ENCODE results near the gene CCDC85B. TPM values are rescaled to one million over a fixed set of nuclear protein-coding genes. Genes with fewer than 3 reads are reported as not detected.

CCDC85B gene
- total and polyA plus RNA-seq, 4 donors: 4.3 to 12.6 (median 6.9) TPM

- Histone ChIP-seq H3K27me3 (ENCODE audit: control insufficient read depth in 4 of 4, insufficient read depth in 4 of 4, low read length in 3 of 4) (no peaks in the 10 kb centered on the region), H3K9ac (ENCODE audit: low read depth in 1 of 2, low read length in 2 of 2) (no peak overlapping the region), H3K4me1 (ENCODE audit: control insufficient read depth in 4 of 4, insufficient read depth in 4 of 4, low read length in 3 of 4) (peaks cover 0 to 10% (median 1%) of the 10 kb centered on the region in 4 donors), H3K27ac (ENCODE audit: low read depth in 1 of 2, low read length in 2 of 2) (no peak overlapping the region), H3K9me3 (ENCODE audit: control insufficient read depth in 4 of 4, low read length in 3 of 4) (no peaks in the 10 kb centered on the region), H3K4me3 (ENCODE audit: low read depth in 1 of 3, low read length in 3 of 3) (no peak overlapping the region), H3K36me3 (ENCODE audit: control insufficient read depth in 4 of 4, insufficient read depth in 3 of 4, low read depth in 1 of 4, low read length in 3 of 4) (peaks cover 16 to 42% (median 21%) of the 10 kb centered on the region in 4 donors)
- 78% methylated on average over 29 of the region's 29 CpGs for WGBS
- DNase-seq (ENCODE audit: low spot score): no peak
- TF ChIP-seq NR2F2 (IDR thresholded peaks at IDR 0.05) (no peak), FOXA1 (IDR thresholded peaks at IDR 0.05) (no peak), EGR1 (IDR thresholded peaks at IDR 0.05; ENCODE audit: low read depth in 2 of 2) (no peak), TAF1 (conservative IDR thresholded peaks at IDR 0.05) (no peak), RAD21 (IDR thresholded peaks at IDR 0.05) (no peak), HNF4A (conservative IDR thresholded peaks at IDR 0.05) (no peak), SP1 (IDR thresholded peaks at IDR 0.05) (no peak), FOXA2 (IDR thresholded peaks at IDR 0.05) (no peak), ZBTB33 (IDR thresholded peaks at IDR 0.05) (no peak)
These were observed 23.0 kb upstream of the CCDC85B start for GRCh38 chr11:65867284-65868071.

GRCh38 chr11:65868076-65868667, 22.3 kb upstream of the CCDC85B start:
- no peak for DNase-seq (ENCODE audit: low spot score)
- no peaks in the 10 kb centered on the region for H3K27me3 ChIP-seq (ENCODE audit: control insufficient read depth in 4 of 4, insufficient read depth in 4 of 4, low read length in 3 of 4)
- no peak overlapping the region for H3K4me3 ChIP-seq (ENCODE audit: low read depth in 1 of 3, low read length in 3 of 3)
- 90% methylated on average over 19 of the region's 19 CpGs for WGBS
- no peak overlapping the region for H3K27ac ChIP-seq (ENCODE audit: low read depth in 1 of 2, low read length in 2 of 2)
- peaks cover 16 to 38% (median 19%) of the 10 kb centered on the region in 4 donors for H3K36me3 ChIP-seq (ENCODE audit: control insufficient read depth in 4 of 4, insufficient read depth in 3 of 4, low read depth in 1 of 4, low read length in 3 of 4)
- H3K9ac ChIP-seq (ENCODE audit: low read depth in 1 of 2, low read length in 2 of 2): no peak overlapping the region
- peaks cover 0 to 14% (median 5%) of the 10 kb centered on the region in 4 donors for H3K4me1 ChIP-seq (ENCODE audit: control insufficient read depth in 4 of 4, insufficient read depth in 4 of 4, low read length in 3 of 4)
- TF ChIP-seq HNF4G (IDR thresholded peaks at IDR 0.05) (no peak), GABPA (IDR thresholded peaks at IDR 0.05 in 1 of 2, conservative IDR thresholded peaks at IDR 0.05 in 1 of 2) (no peak), MAX (IDR thresholded peaks at IDR 0.05) (no peak), RAD21 (IDR thresholded peaks at IDR 0.05) (no peak), RXRA (IDR thresholded peaks at IDR 0.05) (no peak), FOXA2 (IDR thresholded peaks at IDR 0.05) (no peak), EGR1 (IDR thresholded peaks at IDR 0.05; ENCODE audit: low read depth in 2 of 2) (no peak), CTCF (IDR thresholded peaks at IDR 0.05; ENCODE audit: low read depth, low read length, missing input control) (no peak), ZBTB33 (IDR thresholded peaks at IDR 0.05) (no peak), SP1 (IDR thresholded peaks at IDR 0.05) (no peak), HNF4A (conservative IDR thresholded peaks at IDR 0.05) (no peak), TAF1 (conservative IDR thresholded peaks at IDR 0.05) (no peak)
- no peaks in the 10 kb centered on the region for H3K9me3 ChIP-seq (ENCODE audit: control insufficient read depth in 4 of 4, low read length in 3 of 4)
